Activated T-cell treated with anti-CD3 and anti-CD28 coated beads, Interleukin-2, amount 50 U/mL, for 72 hours (primary cell): ENCODE data around the gene GANC. TPM values are rescaled to one million over a fixed set of nuclear protein-coding genes. Genes with fewer than 3 reads are reported as not detected.

Experiments used
- ATAC-seq, 2 donors: fragments of 150-1000 bp; cut with Tn5 transposase; replicated peaks in 1 of 2; 2 replicates each; pipeline ENCODE4 v1.10.0; 2021; ENCODE audit warnings: moderate library complexity in 2 of 2, mild to moderate bottlenecking in 1 of 2
- DNase-seq, 2 donors: peaks; one replicate each; pipeline ENCODE4 v3.0.0; 2021 to 2022; ENCODE audit warnings: mixed read lengths in 1 of 2
- H3K27ac Mint-ChIP-seq: one replicate; pipeline ENCODE4 v1.8.0; 2022; ENCODE audit warnings: mild to moderate bottlenecking, moderate library complexity, mixed read lengths
- H3K27me3 Mint-ChIP-seq: one replicate; pipeline ENCODE4 v1.8.0; 2022; ENCODE audit warnings: low read depth, mixed read lengths
- H3K36me3 Mint-ChIP-seq, 2 donors: one replicate each; pipeline ENCODE4 v1.8.0; 2022; ENCODE audit warnings: mixed read lengths in 2 of 2, mild to moderate bottlenecking in 1 of 2; ENCODE audit not compliant: insufficient read depth in 2 of 2
- H3K4me1 Mint-ChIP-seq: one replicate; pipeline ENCODE4 v1.8.0; 2022; ENCODE audit warnings: low read depth, mixed read lengths
- H3K4me3 Mint-ChIP-seq, 2 donors: one replicate each; pipeline ENCODE4 v1.8.0; 2022; ENCODE audit warnings: mild to moderate bottlenecking in 2 of 2, mixed read lengths in 2 of 2, moderate library complexity in 2 of 2
- H3K9me3 Mint-ChIP-seq, 2 donors: one replicate each; pipeline ENCODE4 v1.8.0; 2022; ENCODE audit warnings: mixed read lengths in 2 of 2
- total RNA-seq, 2 donors: library from RNA; stranded (reverse); gene quantifications; one replicate each; pipeline ENCODE4 v1.2.3, GENCODE V29; 2022

The GANC gene
- total RNA-seq, 2 donors from 2014 or later, result 27.3 to 34.1 TPM

DNA sequence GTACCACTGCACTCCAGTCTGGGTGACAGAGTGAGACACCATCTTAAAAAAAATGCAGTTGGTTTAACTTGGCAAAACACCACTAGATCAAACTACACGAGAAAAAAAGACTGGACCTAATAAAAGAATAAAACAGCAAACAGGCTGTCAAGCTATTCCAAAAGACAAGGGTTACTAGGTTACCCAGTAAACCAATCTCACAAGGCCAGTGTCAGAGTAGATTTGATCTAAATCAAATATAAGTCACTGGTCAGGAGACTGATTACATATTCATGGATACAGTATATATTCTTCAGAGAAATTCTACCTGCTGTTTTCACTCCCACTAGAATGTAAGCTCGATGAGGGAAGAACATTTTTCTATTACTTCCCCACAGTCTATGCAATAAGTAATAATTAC, 2.5 kb upstream of the GANC start:
- peak overlapping the region; percentile 70 for H3K27ac Mint-ChIP-seq
- H3K36me3 Mint-ChIP-seq, result peaks cover 4 to 22% of the 10 kb centered on the region in 2 donors
- no peaks in the 10 kb centered on the region for H3K9me3 Mint-ChIP-seq
- H3K4me1 Mint-ChIP-seq, result peaks cover 52% of the 10 kb centered on the region
- H3K27me3 Mint-ChIP-seq, result no peaks in the 10 kb centered on the region
- DNase-seq (no peak), ATAC-seq (no peak)
- H3K4me3 Mint-ChIP-seq, result peak overlapping the region in 1 of 2 donors; percentile 71

DNA sequence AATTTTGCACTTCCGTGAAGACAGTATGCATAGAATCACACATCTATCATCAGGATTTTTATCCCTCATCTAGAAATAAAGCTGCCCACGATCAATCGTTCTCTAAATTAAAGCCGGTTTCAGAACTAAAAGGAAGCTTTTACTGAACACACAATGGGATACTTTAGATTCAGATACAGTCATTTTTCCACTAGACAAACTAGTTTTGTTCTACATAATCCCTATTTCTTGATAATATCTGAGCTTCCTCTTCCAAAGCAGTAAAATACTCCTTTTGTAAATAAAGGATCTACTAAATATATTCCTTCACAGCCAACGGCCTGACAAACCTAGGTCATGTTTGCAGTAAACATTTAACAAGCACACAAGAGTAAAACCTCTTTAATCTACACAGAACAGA, 2.0 kb upstream of the GANC start:
- peaks cover under 1 to 18% of the 10 kb centered on the region in 2 donors for H3K36me3 Mint-ChIP-seq
- ATAC-seq, result no peak
- no peaks in the 10 kb centered on the region for H3K9me3 Mint-ChIP-seq
- no peak for DNase-seq
- peak overlapping the region; percentile 52 to 71 for H3K4me3 Mint-ChIP-seq
- H3K4me1 Mint-ChIP-seq, result peaks cover 55% of the 10 kb centered on the region
- no peaks in the 10 kb centered on the region for H3K27me3 Mint-ChIP-seq
- H3K27ac Mint-ChIP-seq, result peak overlapping the region; percentile 70

GRCh38 chr15:42273900-42274701, 1.1 kb downstream of the GANC start:
- Mint-ChIP-seq H3K27me3 (no peaks in the 10 kb centered on the region), H3K9me3 (no peaks in the 10 kb centered on the region), H3K4me1 (peaks cover 62% of the 10 kb centered on the region), H3K36me3 (peaks cover 0 to 10% of the 10 kb centered on the region in 2 donors), H3K4me3 (peak overlapping the region; percentile 92 to 96), H3K27ac (peak overlapping the region; percentile 97)
- ATAC-seq (peak; percentile 33 to 34), DNase-seq (peak; percentile 69 to 70)

DNA sequence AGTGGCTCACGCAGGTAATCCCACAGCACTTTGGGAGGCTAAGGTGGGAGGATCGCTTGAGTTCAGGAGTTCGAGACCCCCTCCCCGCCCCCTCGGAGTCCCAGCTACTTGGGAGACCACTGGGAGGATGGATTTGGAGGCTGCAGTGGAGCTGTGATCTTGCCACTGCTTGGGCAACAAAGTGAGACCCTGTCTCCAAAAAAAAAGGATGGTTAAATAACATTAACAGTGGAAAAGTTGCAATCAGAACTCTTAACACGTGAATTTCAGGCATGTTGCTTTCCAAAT, 1.6 kb downstream of the GANC start:
- no peak for ATAC-seq
- Mint-ChIP-seq H3K9me3 (no peaks in the 10 kb centered on the region), H3K4me3 (peak overlapping the region; percentile 92 to 96)

GRCh38 chr15:42275780-42276391, 2.9 kb downstream of the GANC start:
- Mint-ChIP-seq H3K27me3 (no peaks in the 10 kb centered on the region), H3K4me3 (peak overlapping the region; percentile 92 to 96), H3K9me3 (no peaks in the 10 kb centered on the region), H3K4me1 (peaks cover 45% of the 10 kb centered on the region), H3K27ac (peak overlapping the region; percentile 49), H3K36me3 (peaks cover 0 to 7% of the 10 kb centered on the region in 2 donors)
- DNase-seq (no peak), ATAC-seq (no peak)

More for the DNA sequence above, 1.6 kb downstream of the GANC start:
- no peak for DNase-seq
- peaks cover 0 to 7% of the 10 kb centered on the region in 2 donors for H3K36me3 Mint-ChIP-seq
- peaks cover 57% of the 10 kb centered on the region for H3K4me1 Mint-ChIP-seq
- peak overlapping the region; percentile 97 for H3K27ac Mint-ChIP-seq
- no peaks in the 10 kb centered on the region for H3K27me3 Mint-ChIP-seq

- Mint-ChIP-seq H3K27me3 (no peaks in the 10 kb centered on the region), H3K4me3 (peak overlapping the region in 1 of 2 donors; percentile 29), H3K27ac (peak overlapping the region; percentile 64), H3K4me1 (peaks cover 37% of the 10 kb centered on the region), H3K9me3 (no peaks in the 10 kb centered on the region), H3K36me3 (peaks cover 0 to 7% of the 10 kb centered on the region in 2 donors)
- ATAC-seq, result no peak
- no peak for DNase-seq
Measured at GRCh38 chr15:42276762-42277161, 3.8 kb downstream of the GANC start.

GRCh38 chr15:42279234-42279723, 6.3 kb downstream of the GANC start:
- no peaks in the 10 kb centered on the region for H3K9me3 Mint-ChIP-seq
- peaks cover 24% of the 10 kb centered on the region for H3K4me1 Mint-ChIP-seq
- peak; percentile 36 to 62 for ATAC-seq
- no peak overlapping the region for H3K4me3 Mint-ChIP-seq
- no peak for DNase-seq
- no peaks in the 10 kb centered on the region for H3K27me3 Mint-ChIP-seq
- peaks cover 0 to 4% of the 10 kb centered on the region in 2 donors for H3K36me3 Mint-ChIP-seq
- H3K27ac Mint-ChIP-seq, result no peak overlapping the region

- DNase-seq (no peak), ATAC-seq (no peak)
- H3K4me1 Mint-ChIP-seq, result no peaks in the 10 kb centered on the region
- no peak overlapping the region for H3K27ac Mint-ChIP-seq
- H3K9me3 Mint-ChIP-seq, result no peaks in the 10 kb centered on the region
- no peaks in the 10 kb centered on the region for H3K27me3 Mint-ChIP-seq
- H3K36me3 Mint-ChIP-seq, result peaks cover 0 to 4% of the 10 kb centered on the region in 2 donors
- no peak overlapping the region for H3K4me3 Mint-ChIP-seq
Measured at GRCh38 chr15:42282344-42282743, 9.3 kb downstream of the GANC start.

DNA sequence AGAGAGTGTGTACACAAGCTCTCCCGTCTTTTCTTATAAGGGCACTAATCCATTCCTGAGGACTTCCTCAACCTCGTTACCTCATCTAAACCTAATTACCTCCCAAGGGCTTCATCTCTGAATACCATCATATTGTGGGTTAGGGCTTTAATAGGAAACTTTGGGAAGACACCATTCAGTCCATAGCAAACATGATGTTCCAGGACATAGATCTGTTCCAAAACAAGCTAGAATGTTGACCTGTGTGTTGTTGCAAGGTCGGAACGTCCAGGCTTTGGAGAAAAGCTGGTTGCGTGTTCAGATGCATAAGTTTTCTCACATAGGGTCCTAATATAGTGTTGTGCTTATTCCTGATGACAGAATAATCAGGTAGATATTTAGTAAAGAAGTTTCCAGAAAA, 9.9 kb downstream of the GANC start:
- no peak for DNase-seq
- Mint-ChIP-seq H3K36me3 (peaks cover 0 to 4% of the 10 kb centered on the region in 2 donors), H3K4me1 (no peaks in the 10 kb centered on the region), H3K27me3 (no peaks in the 10 kb centered on the region), H3K9me3 (no peaks in the 10 kb centered on the region), H3K27ac (no peak overlapping the region), H3K4me3 (no peak overlapping the region)
- no peak for ATAC-seq

DNA sequence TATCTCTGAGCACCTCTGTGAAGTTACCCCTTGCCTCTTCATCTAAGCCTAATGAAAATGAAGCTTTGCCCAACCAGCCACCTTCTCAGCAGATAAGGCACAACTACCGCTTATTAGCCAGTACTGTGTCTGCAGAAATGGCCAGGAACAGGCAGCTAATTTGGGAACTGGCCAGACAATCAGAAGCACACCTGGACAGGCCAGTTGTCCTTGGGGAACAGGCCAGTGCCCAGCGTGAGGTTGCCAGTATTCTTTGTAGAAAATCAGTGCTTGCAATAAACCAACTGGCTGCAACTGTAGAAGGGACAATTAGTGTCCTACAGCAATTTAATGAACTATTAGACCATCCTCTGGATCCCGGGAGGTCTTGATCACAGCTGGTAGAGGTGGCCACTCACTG, 10.7 kb downstream of the GANC start:
- DNase-seq (no peak), ATAC-seq (no peak)
- H3K27me3 Mint-ChIP-seq, result no peaks in the 10 kb centered on the region
- no peak overlapping the region for H3K27ac Mint-ChIP-seq
- no peak overlapping the region for H3K4me3 Mint-ChIP-seq
- no peaks in the 10 kb centered on the region for H3K4me1 Mint-ChIP-seq
- no peaks in the 10 kb centered on the region for H3K9me3 Mint-ChIP-seq
- H3K36me3 Mint-ChIP-seq, result peaks cover 0 to 3% of the 10 kb centered on the region in 2 donors

DNA sequence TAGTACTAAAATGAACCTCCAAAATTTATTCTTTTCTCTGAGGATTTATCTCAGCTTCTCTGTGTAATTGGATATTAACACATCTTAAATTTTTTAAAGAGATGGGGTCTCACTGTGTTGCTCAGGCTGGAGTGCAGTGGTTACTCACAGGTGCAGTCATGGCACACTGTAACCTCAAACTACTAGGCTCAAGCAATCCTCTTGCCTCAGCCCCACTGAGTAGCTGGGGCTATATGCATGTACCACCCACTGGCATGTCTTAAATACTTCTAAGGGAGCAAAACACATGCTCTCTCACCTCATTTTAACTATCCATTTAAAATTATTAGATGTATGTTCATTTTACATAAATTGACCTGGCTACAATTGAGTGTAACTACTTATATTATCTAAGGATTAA, 11.6 kb downstream of the GANC start:
- no peaks in the 10 kb centered on the region for H3K9me3 Mint-ChIP-seq
- no peak overlapping the region for H3K27ac Mint-ChIP-seq
- no peaks in the 10 kb centered on the region for H3K27me3 Mint-ChIP-seq
- peaks cover 0 to 5% of the 10 kb centered on the region in 2 donors for H3K36me3 Mint-ChIP-seq
- DNase-seq (no peak), ATAC-seq (no peak)
- H3K4me1 Mint-ChIP-seq, result no peaks in the 10 kb centered on the region
- no peak overlapping the region for H3K4me3 Mint-ChIP-seq

- H3K27me3 Mint-ChIP-seq, result no peaks in the 10 kb centered on the region
- H3K4me1 Mint-ChIP-seq, result no peaks in the 10 kb centered on the region
- H3K9me3 Mint-ChIP-seq, result no peaks in the 10 kb centered on the region
- peaks cover 0 to 5% of the 10 kb centered on the region in 2 donors for H3K36me3 Mint-ChIP-seq
- DNase-seq, result no peak
- ATAC-seq, result no peak
- no peak overlapping the region for H3K27ac Mint-ChIP-seq
- no peak overlapping the region for H3K4me3 Mint-ChIP-seq
Measured at GRCh38 chr15:42285034-42285433, 12.0 kb downstream of the GANC start.

- DNase-seq (no peak), ATAC-seq (no peak)
- Mint-ChIP-seq H3K4me1 (no peaks in the 10 kb centered on the region), H3K4me3 (no peak overlapping the region), H3K27ac (peak overlapping the region; percentile 29), H3K36me3 (peaks cover 0 to 3% of the 10 kb centered on the region in 2 donors), H3K27me3 (no peaks in the 10 kb centered on the region), H3K9me3 (no peaks in the 10 kb centered on the region)
Measured at GRCh38 chr15:42286445-42287029, 13.5 kb downstream of the GANC start.
